GM12878 (cell line): ENCODE results near the gene HOXD11. TPM values are rescaled to one million over a fixed set of nuclear protein-coding genes. Genes with fewer than 3 reads are reported as not detected.
A peak's percentile ranks its signal among the peaks of the same experiment; 100 is the strongest.

Source experiments
- ATAC-seq: fragments of 200-7000 bp; cut with Tn5 transposase; 3 replicates; pipeline ENCODE4 v1.9.1; 2020; ENCODE audit warnings: mild to moderate bottlenecking, moderate library complexity
- BruUV-seq: library from RNA; stranded (reverse); fragments of 400-500 nt; replicated peaks from 2 replicates; lab custom pipeline; 2021; lab: Mats Ljungman, UMichigan
- CTCF ChIA-PET: fragments of 300-600 bp; sonication (Branson Sonifier 250); formaldehyde crosslinking; extraction: SDS; loops from one replicate; lab custom pipeline; 2021; ENCODE audit warnings: inconsistent platforms; lab: Yijun Ruan, JAX
- POLR2A ChIA-PET: fragments of 350-600 bp; formaldehyde crosslinking; extraction: SDS; loops from one replicate; lab custom pipeline; 2021; ENCODE audit warnings: inconsistent platforms; lab: Charles Lee
- RAD21 ChIA-PET: fragments of 300-600 bp; sonication (Branson Sonifier 250); formaldehyde crosslinking; loops from one replicate; lab custom pipeline; 2023; ENCODE audit warnings: antibody characterized with exemption; ENCODE audit not compliant: unreplicated experiment; lab: Charles Lee
- SMC1A ChIA-PET: fragments of 300-600 bp; sonication (Branson Sonifier 250); formaldehyde crosslinking; loops from one replicate; lab custom pipeline; 2023; ENCODE audit not compliant: unreplicated experiment, uncharacterized antibody; lab: Charles Lee
- DNase-seq: peaks from one replicate; pipeline ENCODE4 v3.0.0-alpha.2; 2011; ENCODE audit warnings: low read depth, low spot score
- FAIRE-seq: peaks from 3 replicates; lab custom pipeline; 2011; peaks lifted over from hg19 to GRCh38; lab: Jason Lieb, UNC
- H2AFZ ChIP-seq: 2 replicates; pipeline ENCODE4 v1.6.0; 2011; ENCODE audit warnings: low read depth, low read length, control low read depth; ENCODE audit not compliant: control insufficient read depth
- H3K27ac ChIP-seq: 2 replicates; pipeline ENCODE4 v1.5.1; 2011; ENCODE audit warnings: control low read depth; ENCODE audit not compliant: control insufficient read depth, insufficient read depth
- H3K27me3 ChIP-seq, 2 experiments: replicated peaks in 1 of 2; 2 replicates each; pipeline versions ENCODE4 v1.6.0 to v1.6.1; 2011; ENCODE audit warnings: low read length in 1 of 2; ENCODE audit not compliant: control insufficient read depth in 2 of 2, insufficient read depth in 2 of 2
- H3K36me3 ChIP-seq, 2 experiments: 2 replicates each; pipeline ENCODE4 v1.5.1; 2011; ENCODE audit warnings: low read length in 1 of 2; ENCODE audit not compliant: control insufficient read depth in 2 of 2, insufficient read depth in 2 of 2
- H3K4me1 ChIP-seq: 2 replicates; pipeline ENCODE4 v1.6.1; 2011; ENCODE audit warnings: mild to moderate bottlenecking, low read length, moderate library complexity, mixed read lengths; ENCODE audit not compliant: control insufficient read depth, insufficient read depth
- H3K4me2 ChIP-seq: 2 replicates; pipeline ENCODE4 v1.6.0; 2011; ENCODE audit warnings: control low read depth; ENCODE audit not compliant: control insufficient read depth, insufficient read depth
- H3K4me3 ChIP-seq: fragments of 200-600 bp; sonication (generic); 2 replicates; pipeline ENCODE4 v1.5.1; 2016
- H3K79me2 ChIP-seq: 2 replicates; pipeline ENCODE4 v1.6.0; 2011; ENCODE audit warnings: low read length; ENCODE audit not compliant: control insufficient read depth, insufficient read depth
- H3K9ac ChIP-seq: 2 replicates; pipeline ENCODE4 v1.8.0; 2011; ENCODE audit warnings: low read length, control low read depth, mixed read lengths; ENCODE audit not compliant: control insufficient read depth, insufficient read depth
- H3K9me3 ChIP-seq: replicated peaks from 3 replicates; pipeline ENCODE4 v1.5.1; 2011; ENCODE audit warnings: mild to moderate bottlenecking, low read length; ENCODE audit not compliant: control insufficient read depth, insufficient read depth
- H4K20me1 ChIP-seq: 2 replicates; pipeline ENCODE4 v1.6.0; 2011; ENCODE audit not compliant: control insufficient read depth, insufficient read depth
- BCL3 ChIP-seq: IDR thresholded peaks from 2 replicates; pipeline ENCODE4 v1.6.1; 2011; ENCODE audit warnings: borderline replicate concordance, low read depth, mild to moderate bottlenecking, moderate library complexity, low read length; ENCODE audit not compliant: insufficient read depth, poor library complexity, severe bottlenecking
- BHLHE40 ChIP-seq, 2 experiments: fragments of 450-650 bp in 1 of 2; IDR thresholded peaks; 2 replicates each; pipeline ENCODE4 v1.6.1; 2011 to 2017; ENCODE audit warnings: low read depth in 2 of 2, borderline replicate concordance in 1 of 2, improper control_type of control experiment in 1 of 2, low read length in 1 of 2, mild to moderate bottlenecking in 1 of 2
- CBFB ChIP-seq: IDR thresholded peaks from 2 replicates; pipeline ENCODE4 v1.6.1; 2016; ENCODE audit warnings: antibody characterized with exemption, low read depth
- CHD1 ChIP-seq: IDR thresholded peaks from 2 replicates; pipeline ENCODE4 v1.6.1; 2012; ENCODE audit warnings: low read depth, low read length, improper control_type of control experiment
- CREM ChIP-seq: IDR thresholded peaks from 2 replicates; pipeline ENCODE4 v1.6.1; 2014; ENCODE audit warnings: antibody characterized with exemption, low read depth
- GATAD2B ChIP-seq: fragments of 450-650 bp; conservative IDR thresholded peaks from 2 replicates; pipeline ENCODE4 v1.6.1; 2017; ENCODE audit warnings: low read depth, mild to moderate bottlenecking, moderate library complexity
- MAX ChIP-seq: IDR thresholded peaks from 2 replicates; pipeline ENCODE4 v1.6.1; 2012; ENCODE audit warnings: low read depth, low read length, improper control_type of control experiment
- RUNX3 ChIP-seq: IDR thresholded peaks from 2 replicates; pipeline ENCODE4 v1.6.1; 2012; ENCODE audit warnings: low read length, inconsistent platforms
- SUZ12 ChIP-seq: fragments of 200-600 bp; sonication (generic); IDR thresholded peaks from one replicate; pipeline ENCODE4 v1.6.1; 2018; ENCODE audit warnings: antibody characterized with exemption, mild to moderate bottlenecking; ENCODE audit not compliant: unreplicated experiment
- USF2 ChIP-seq: IDR thresholded peaks from 2 replicates; pipeline ENCODE4 v1.6.1; 2011; ENCODE audit warnings: low read depth, low read length, improper control_type of control experiment, borderline replicate concordance
- YBX1 ChIP-seq: fragments of 450-650 bp; IDR thresholded peaks from 2 replicates; pipeline ENCODE4 v1.6.1; 2016; ENCODE audit warnings: antibody characterized with exemption
- WGBS: methylation state at CpG from one replicate; pipeline ENCODE4 v1.1.6; 2016; ENCODE audit warnings: low lambda C conversion rate; ENCODE audit not compliant: insufficient replicate concordance, insufficient coverage; ENCODE audit errors: missing lambda C conversion rate; 5-methylcytosine and 5-hydroxymethylcytosine counted together
- in situ Hi-C: fragments of 300-500 bp; cut with MboI; formaldehyde crosslinking; loops from 9 replicates; pipeline ENCODE4 v1.14.3; 2018; ENCODE audit warnings: mixed read lengths
- intact Hi-C: fragments of 100-400 bp; cut with micrococcal nuclease; formaldehyde crosslinking; loops from one replicate; pipeline ENCODE4 v1.14.2; 2022; ENCODE audit not compliant: unreplicated experiment
- polyA plus RNA-seq, 11 experiments: library from polyadenylated mRNA; depleted of rRNA in 4 of 11; unstranded in 6 of 11; stranded (reverse) in 5 of 11; fragments of >200 nt; fragmentation: Nextera tagmentation in 4 of 11; fragmentation: Illumina TruSeq in 1 of 11; extraction: Ambion mirVana in 4 of 11; extraction: Trizol in 1 of 11; gene quantifications; 1 replicate in 1 of 11; 2 replicates in 10 of 11; pipeline versions ENCODE4 v1.2.1 to v1.2.3, GENCODE V29; 2011 to 2016; ENCODE audit warnings: inconsistent platforms in 2 of 11, missing spikeins in 2 of 11, low read depth in 1 of 11
- total RNA-seq, 4 experiments: library from RNA; depleted of rRNA in 3 of 4; stranded (reverse); fragments of >200 nt in 3 of 4; fragmentation: Illumina TruSeq in 1 of 4; extraction: Trizol in 1 of 4; gene quantifications; 2 replicates each; pipeline versions ENCODE4 v1.2.1 to v1.2.3, GENCODE V29; 2013 to 2021

Gene HOXD11
- total and polyA plus RNA-seq, 10 of the 15 experiments (the other 5 are each of a cell fraction or from before 2014, with no cell fraction given), result not detected

- H3K27ac ChIP-seq, result no peak overlapping the region
- peaks cover 12 to 37% of the 10 kb centered on the region in 2 experiments for H3K27me3 ChIP-seq
- BruUV-seq, result no TSS peak
- H3K9ac ChIP-seq, result no peak overlapping the region
- no peak overlapping the region for H2AFZ ChIP-seq
- ChIA-PET CTCF (interaction anchor here (1.7 to 2.8 kb wide), 3 partner anchors 14 to 442 kb away, joined by 5 to 12 read pairs (median 7); no protein-coding TSS in a partner anchor), RAD21 (interaction anchor here (1.1 kb wide), 1 partner anchor 442 kb away, joined by 3 read pairs; no protein-coding TSS in a partner anchor), SMC1A (no interaction called here), POLR2A (no interaction called here)
- in situ Hi-C loops (no loop called here), intact Hi-C loops (no loop called here)
- DNase-seq (no peak), FAIRE-seq (no peak), ATAC-seq (no peak)
- no peaks in the 10 kb centered on the region for H3K79me2 ChIP-seq
- H3K4me3 ChIP-seq, result no peak overlapping the region
- H3K4me2 ChIP-seq, result no peak overlapping the region
- no peaks in the 10 kb centered on the region for H3K36me3 ChIP-seq
- WGBS, result 30% methylated on average over 38 of the region's 40 CpGs
- H3K9me3 ChIP-seq, result peaks cover 1% of the 10 kb centered on the region; the same call in 1 of the 3 replicates
- TF ChIP-seq RUNX3 (no peak), SUZ12 (peak; percentile 38)
- no peaks in the 10 kb centered on the region for H4K20me1 ChIP-seq
- no peaks in the 10 kb centered on the region for H3K4me1 ChIP-seq
Measured at GRCh38 chr2:176112375-176113302, 5.6 kb downstream of the HOXD11 start.

- ATAC-seq (no peak), FAIRE-seq (no peak), DNase-seq (no peak)
- 35% methylated on average over 26 of the region's 26 CpGs for WGBS
- ChIA-PET RAD21 (interaction anchor here (1.1 kb wide), 2 partner anchors 424 to 440 kb away, joined by 3 read pairs; no protein-coding TSS in a partner anchor), POLR2A (no interaction called here), CTCF (interaction anchor here (2.8 kb wide), 1 partner anchor 12 kb away, joined by 12 read pairs; no protein-coding TSS in a partner anchor), SMC1A (no interaction called here)
- H3K79me2 ChIP-seq, result no peaks in the 10 kb centered on the region
- H3K9ac ChIP-seq, result no peak overlapping the region
- H4K20me1 ChIP-seq, result no peaks in the 10 kb centered on the region
- H3K4me2 ChIP-seq, result no peak overlapping the region
- in situ Hi-C loops (no loop called here), intact Hi-C loops (no loop called here)
- BruUV-seq, result no TSS peak
- no peak overlapping the region for H2AFZ ChIP-seq
- no peak overlapping the region for H3K4me3 ChIP-seq
- no peaks in the 10 kb centered on the region for H3K36me3 ChIP-seq
- H3K27ac ChIP-seq, result no peak overlapping the region
- peaks cover 1% of the 10 kb centered on the region; the same call in 1 of the 3 replicates for H3K9me3 ChIP-seq
- H3K4me1 ChIP-seq, result no peaks in the 10 kb centered on the region
- H3K27me3 ChIP-seq, result peaks cover 8 to 46% of the 10 kb centered on the region in 2 experiments
- TF ChIP-seq CBFB, result no peak
- no peak for TF ChIP-seq CREM
- no peak for TF ChIP-seq BCL3
- no peak for TF ChIP-seq YBX1
- TF ChIP-seq GATAD2B, result no peak
- no peak for TF ChIP-seq BHLHE40 (IDR thresholded peaks at IDR 0.05; ENCODE audit: borderline replicate concordance in 1 of 2, low read depth in 2 of 2, low read length in 1 of 2)
- TF ChIP-seq CHD1, result no peak
- TF ChIP-seq MAX, result no peak
- TF ChIP-seq USF2, result no peak
Measured at GRCh38 chr2:176114120-176114929, 7.2 kb downstream of the HOXD11 start.
